ENCODE results near the gene CST7.

GRCh38 chr20:24943731-24944130, 5.3 kb upstream of the CST7 start:
- TF ChIP-seq CTCF (conservative IDR thresholded peaks at IDR 0.05; ENCODE audit: low read depth, low read length) (no peak), EZH2 (IDR thresholded peaks at IDR 0.05; ENCODE audit: borderline replicate concordance, low read depth, low read length, poor library complexity, severe bottlenecking) (no peak)
